KOPT-K1 (cell line): ENCODE measurements around the gene APOC4.

Experiments used
- H3K27ac ChIP-seq: fragments of 200-600 bp; sonication (generic); 2 replicates; pipeline ENCODE4 v1.5.1; 2016; ENCODE audit warnings: antibody characterized with exemption, mild to moderate bottlenecking, low read depth, low read length; ENCODE audit not compliant: poor library complexity, severe bottlenecking
- H3K36me3 ChIP-seq: fragments of 200-600 bp; sonication (generic); 2 replicates; pipeline ENCODE4 v1.5.1; 2017; ENCODE audit warnings: antibody characterized with exemption, mild to moderate bottlenecking, low read length, moderate library complexity; ENCODE audit not compliant: insufficient read depth
- H3K9me3 ChIP-seq: fragments of 200-600 bp; sonication (generic); 2 replicates; pipeline ENCODE4 v1.5.1; 2017; ENCODE audit warnings: antibody characterized with exemption, low read length, mild to moderate bottlenecking; ENCODE audit not compliant: insufficient read depth, poor library complexity, severe bottlenecking

The APOC4 gene

DNA sequence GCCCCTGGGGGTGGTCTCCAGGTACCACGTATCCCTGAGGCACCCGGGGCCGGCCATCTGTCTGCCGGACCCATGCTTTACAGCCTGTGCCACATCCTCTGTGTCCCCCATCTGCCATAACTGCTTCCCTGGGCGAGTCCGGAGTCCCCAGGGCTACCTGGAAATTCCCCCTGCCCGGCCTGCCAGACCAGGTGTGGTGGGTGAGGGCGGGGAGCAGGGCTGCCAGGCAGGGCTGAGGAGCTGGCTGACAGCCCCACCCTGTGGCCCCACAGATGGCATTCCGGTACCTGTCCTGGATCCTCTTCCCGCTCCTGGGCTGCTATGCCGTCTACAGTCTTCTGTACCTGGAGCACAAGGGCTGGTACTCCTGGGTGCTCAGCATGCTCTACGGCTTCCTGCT, 48.9 kb downstream of the APOC4 start:
- no peak overlapping the region for H3K27ac ChIP-seq
- peaks cover 74% of the 10 kb centered on the region for H3K36me3 ChIP-seq
- H3K9me3 ChIP-seq = no peaks in the 10 kb centered on the region

DNA sequence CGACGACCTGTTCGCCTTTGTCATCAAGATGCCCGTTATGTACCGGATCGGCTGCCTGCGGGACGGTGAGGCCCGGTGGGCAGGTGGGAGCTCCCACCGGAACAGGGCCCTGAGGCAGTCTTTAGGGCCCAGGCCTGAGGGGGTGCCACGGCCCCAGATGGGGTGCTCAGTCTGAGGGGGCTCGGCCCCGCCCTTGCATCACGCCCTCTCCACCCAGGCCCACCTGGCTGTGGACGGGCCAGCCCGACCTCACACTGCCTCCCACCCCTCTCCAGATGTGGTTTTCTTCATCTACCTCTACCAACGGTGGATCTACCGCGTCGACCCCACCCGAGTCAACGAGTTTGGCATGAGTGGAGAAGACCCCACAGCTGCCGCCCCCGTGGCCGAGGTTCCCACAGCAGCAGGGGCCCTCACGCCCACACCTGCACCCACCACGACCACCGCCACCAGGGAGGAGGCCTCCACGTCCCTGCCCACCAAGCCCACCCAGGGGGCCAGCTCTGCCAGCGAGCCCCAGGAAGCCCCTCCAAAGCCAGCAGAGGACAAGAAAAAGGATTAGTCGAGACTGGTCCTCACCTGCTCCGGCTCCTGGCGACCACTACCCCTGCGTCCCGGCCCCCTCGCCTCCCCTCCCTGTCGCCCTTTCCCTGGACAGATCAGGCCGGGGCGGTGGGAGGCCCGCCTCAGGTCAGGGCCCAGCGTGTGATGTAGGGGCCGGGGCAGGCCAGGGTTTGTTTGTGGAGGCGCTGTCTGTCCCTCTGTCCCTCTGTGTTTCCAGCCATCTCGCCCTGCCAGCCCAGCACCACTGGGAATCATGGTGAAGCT, 50.5 kb downstream of the APOC4 start:
- peaks cover 59% of the 10 kb centered on the region; the same call in 1 of the 2 replicates for H3K36me3 ChIP-seq
- H3K9me3 ChIP-seq = no peaks in the 10 kb centered on the region
- no peak overlapping the region for H3K27ac ChIP-seq

DNA sequence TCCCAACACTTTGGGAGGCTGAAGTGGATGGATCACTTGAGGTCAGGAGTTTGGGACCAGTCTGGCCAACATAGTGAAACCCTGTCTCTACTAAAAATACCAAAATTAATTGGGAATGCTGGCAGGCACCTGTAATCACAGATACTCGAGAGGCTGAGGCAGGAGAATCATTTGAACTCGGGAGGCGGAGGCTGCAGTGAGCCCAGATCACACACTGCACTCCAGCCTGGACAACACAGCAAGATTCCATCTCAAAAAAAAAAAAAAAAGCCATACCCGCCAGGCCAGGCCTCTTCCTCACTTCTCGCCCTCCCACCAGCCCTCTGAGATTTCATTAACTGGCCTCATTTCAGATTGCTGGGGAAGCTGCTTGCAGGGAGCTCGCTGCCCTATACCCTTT, 51.5 kb downstream of the APOC4 start:
- Histone ChIP-seq H3K27ac (no peak overlapping the region), H3K36me3 (peaks cover 49% of the 10 kb centered on the region; the same call in 1 of the 2 replicates), H3K9me3 (no peaks in the 10 kb centered on the region)

DNA sequence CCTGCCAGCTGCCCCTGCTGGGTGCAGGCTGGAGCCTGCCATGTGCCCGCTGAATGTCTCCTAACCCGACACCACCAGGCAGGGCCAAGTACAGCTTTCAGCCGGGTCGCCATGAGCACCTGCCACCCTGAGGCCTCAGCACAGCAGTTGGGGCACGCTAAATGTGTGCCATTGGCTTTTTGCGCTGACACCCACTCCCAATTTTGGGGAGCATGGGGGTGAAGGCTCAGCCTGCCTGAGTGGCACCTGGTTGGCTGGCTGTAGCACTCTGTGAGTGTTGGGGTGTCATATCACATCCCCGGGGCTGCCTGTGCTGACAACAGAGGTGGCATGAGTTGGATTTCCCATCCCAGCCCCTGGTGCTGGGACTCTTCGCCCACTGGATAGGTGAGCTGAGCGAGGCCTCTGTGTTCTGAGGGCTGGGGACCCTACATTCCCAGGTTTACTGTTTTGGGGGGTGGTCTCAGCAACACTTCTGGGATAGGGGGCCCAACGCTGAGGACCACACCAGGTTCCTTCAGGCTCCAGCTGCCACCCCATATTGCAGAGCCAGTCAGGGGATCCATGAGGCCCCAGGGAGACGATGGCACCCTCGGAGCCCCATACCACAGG, 52.0 kb downstream of the APOC4 start:
- Histone ChIP-seq H3K27ac (no peak overlapping the region), H3K9me3 (no peaks in the 10 kb centered on the region), H3K36me3 (peaks cover 44% of the 10 kb centered on the region; the same call in 1 of the 2 replicates)
